Sigmoid colon (tissue), 7 donors: Measurements from ENCODE around the gene AIPL1. TPM values are rescaled to one million over a fixed set of nuclear protein-coding genes. Genes with fewer than 3 reads are reported as not detected.

Source experiments
- DNase-seq: peaks from one replicate; pipeline ENCODE4 v3.0.0-alpha.2; 2019
- H3K27ac ChIP-seq, 4 donors: fragments of 200-600 bp; sonication (generic); one replicate each; pipeline ENCODE4 v1.5.1; 2016 to 2019; ENCODE audit warnings: mild to moderate bottlenecking in 1 of 4
- H3K27me3 ChIP-seq, 3 donors: fragments of 200-600 bp; sonication (generic); one replicate each; pipeline ENCODE4 v1.5.1; 2019; ENCODE audit warnings: mild to moderate bottlenecking in 1 of 3
- H3K36me3 ChIP-seq, 4 donors: fragments of 200-600 bp; sonication (generic); one replicate each; pipeline ENCODE4 v1.5.1; 2016 to 2019
- H3K4me1 ChIP-seq, 4 donors: fragments of 200-600 bp; sonication (generic); one replicate each; pipeline ENCODE4 v1.5.1; 2017 to 2019
- H3K4me3 ChIP-seq, 4 donors: fragments of 200-600 bp; sonication (generic); one replicate each; pipeline ENCODE4 v1.5.1; 2017 to 2019; ENCODE audit warnings: mild to moderate bottlenecking in 2 of 4, moderate library complexity in 1 of 4
- H3K9me3 ChIP-seq, 4 donors: fragments of 200-600 bp in 3 of 4; sonication (generic) in 3 of 4; one replicate each; pipeline versions ENCODE4 v1.5.1 to v1.6.1; 2013 to 2019
- CTCF ChIP-seq, 4 experiments: fragments of 450-650 bp in 3 of 4; fragments of 200-600 bp in 1 of 4; IDR thresholded peaks; one replicate each; pipeline ENCODE4 v1.5.1; 2016 to 2019; ENCODE audit warnings: antibody characterized with exemption in 4 of 4, mild to moderate bottlenecking in 3 of 4, moderate library complexity in 2 of 4
- EP300 ChIP-seq, 4 donors: sonication (generic); formaldehyde crosslinking; IDR thresholded peaks; one replicate each; pipeline ENCODE4 v1.6.1; 2017; ENCODE audit warnings: antibody characterized with exemption in 4 of 4
- POLR2A ChIP-seq, 2 donors: fragments of 450-650 bp; IDR thresholded peaks; one replicate each; pipeline ENCODE4 v1.6.1; 2016; ENCODE audit warnings: antibody characterized with exemption in 2 of 2, mild to moderate bottlenecking in 2 of 2, moderate library complexity in 2 of 2
- POLR2AphosphoS5 ChIP-seq, 4 donors: sonication (generic); formaldehyde crosslinking; IDR thresholded peaks; one replicate each; pipeline ENCODE4 v1.6.1; 2017; ENCODE audit warnings: antibody characterized with exemption in 4 of 4
- WGBS, 2 donors: extraction: QIAGEN DNeasy Blood & Tissue Kit; methylation state at CpG; one replicate each; pipeline ENCODE4 v1.1.7; 2013; 5-methylcytosine and 5-hydroxymethylcytosine counted together
- intact Hi-C: fragments of 100-400 bp; cut with DNase I; formaldehyde crosslinking; loops from one replicate; pipeline ENCODE4 v1.15.1; 2023
- polyA plus RNA-seq, 3 donors: library from polyadenylated mRNA; stranded (reverse); fragments of 200-250 nt; gene quantifications; one replicate each; pipeline ENCODE4 v1.2.3, GENCODE V29; 2013
- total RNA-seq, 4 donors: library from RNA; depleted of rRNA; stranded (reverse); fragments of >200 nt; gene quantifications; one replicate each; pipeline ENCODE4 v1.1.0, GENCODE V29; 2016
- donor health status: healthy with polysubstance abuse.
- donor health status: Bipolar disorder and iron deficiency.
- donor health status: healthy.

Gene AIPL1
- total and polyA plus RNA-seq, 7 donors, result not detected

- intact Hi-C loops, result no loop called here
- no peak for TF ChIP-seq EP300 (IDR thresholded peaks at IDR 0.05)
- TF ChIP-seq CTCF (IDR thresholded peaks at IDR 0.05), result no peak
- TF ChIP-seq POLR2A (IDR thresholded peaks at IDR 0.05), result no peak
- TF ChIP-seq POLR2AphosphoS5 (IDR thresholded peaks at IDR 0.05), result no peak
- Histone ChIP-seq H3K27ac (no peak overlapping the region), H3K27me3 (peaks cover 0 to 6% (median 0%) of the 10 kb centered on the region in 3 donors), H3K9me3 (peaks cover 0 to 3% (median 0%) of the 10 kb centered on the region in 4 donors), H3K4me1 (no peaks in the 10 kb centered on the region), H3K36me3 (no peaks in the 10 kb centered on the region), H3K4me3 (no peak overlapping the region)
- no peak for DNase-seq
- 88 to 92% methylated on average over 17 of the region's 17 CpGs for WGBS, 2 donors
Measured at GRCh38 chr17:6428207-6428965, 6.5 kb downstream of the AIPL1 start.

- DNase-seq, result no peak
- intact Hi-C loops, result no loop called here
- H3K27me3 ChIP-seq, result peaks cover 0 to 6% (median 1%) of the 10 kb centered on the region in 3 donors
- TF ChIP-seq POLR2A (IDR thresholded peaks at IDR 0.05) (no peak), EP300 (IDR thresholded peaks at IDR 0.05) (no peak), CTCF (IDR thresholded peaks at IDR 0.05) (no peak), POLR2AphosphoS5 (IDR thresholded peaks at IDR 0.05) (no peak)
- 37 to 54% methylated on average over 7 of the region's 7 CpGs for WGBS, 2 donors
- H3K4me3 ChIP-seq, result no peak overlapping the region
- no peaks in the 10 kb centered on the region for H3K36me3 ChIP-seq
- peaks cover 0 to 3% (median 0%) of the 10 kb centered on the region in 4 donors for H3K9me3 ChIP-seq
- no peak overlapping the region for H3K27ac ChIP-seq
- no peaks in the 10 kb centered on the region for H3K4me1 ChIP-seq
Measured at GRCh38 chr17:6427279-6427781, 7.6 kb downstream of the AIPL1 start.

- peaks cover 0 to 4% (median 0%) of the 10 kb centered on the region in 4 donors for H3K4me1 ChIP-seq
- H3K27ac ChIP-seq, result no peak overlapping the region
- peaks cover 0 to 3% (median 0%) of the 10 kb centered on the region in 4 donors for H3K9me3 ChIP-seq
- H3K4me3 ChIP-seq, result no peak overlapping the region
- peaks cover 0 to 10% (median 4%) of the 10 kb centered on the region in 3 donors for H3K27me3 ChIP-seq
- no peak for DNase-seq
- H3K36me3 ChIP-seq, result no peaks in the 10 kb centered on the region
- TF ChIP-seq POLR2AphosphoS5 (IDR thresholded peaks at IDR 0.05), result no peak
- no peak for TF ChIP-seq EP300 (IDR thresholded peaks at IDR 0.05)
- TF ChIP-seq POLR2A (IDR thresholded peaks at IDR 0.05), result no peak
- TF ChIP-seq CTCF (IDR thresholded peaks at IDR 0.05), result no peak
- intact Hi-C loops, result no loop called here
- 83 to 91% methylated on average over 25 of the region's 25 CpGs for WGBS, 2 donors
Measured at GRCh38 chr17:6426356-6427101, 8.4 kb downstream of the AIPL1 start.

- DNase-seq, result no peak
Measured at GRCh38 chr17:6425407-6425806, 9.5 kb downstream of the AIPL1 start.

More at GRCh38 chr17:6425407-6425806, 9.5 kb downstream of the AIPL1 start:
- Histone ChIP-seq H3K9me3 (no peaks in the 10 kb centered on the region), H3K36me3 (no peaks in the 10 kb centered on the region), H3K4me3 (no peak overlapping the region), H3K27ac (no peak overlapping the region), H3K27me3 (peaks cover 0 to 18% (median 4%) of the 10 kb centered on the region in 3 donors), H3K4me1 (peaks cover 0 to 4% (median 0%) of the 10 kb centered on the region in 4 donors)
- no peak for TF ChIP-seq POLR2A (IDR thresholded peaks at IDR 0.05)
- no peak for TF ChIP-seq EP300 (IDR thresholded peaks at IDR 0.05)
- TF ChIP-seq POLR2AphosphoS5 (IDR thresholded peaks at IDR 0.05), result no peak
- no peak for TF ChIP-seq CTCF (IDR thresholded peaks at IDR 0.05)
- WGBS, 2 donors, result 86 to 89% methylated on average over 18 of the region's 18 CpGs
- intact Hi-C loops, result no loop called here
